Transverse colon (tissue), 4 donors: Measurements from ENCODE around the gene PBX4. TPM values are rescaled to one million over a fixed set of nuclear protein-coding genes. Genes with fewer than 3 reads are reported as not detected.

ENCODE experiments used
- DNase-seq: peaks from one replicate; pipeline ENCODE4 v3.0.0-alpha.2; 2019
- H3K27ac ChIP-seq, 4 donors: fragments of 200-600 bp; sonication (generic); 2 replicates each; pipeline ENCODE4 v1.5.1; 2016 to 2018; ENCODE audit warnings: inconsistent platforms in 4 of 4
- H3K27me3 ChIP-seq: fragments of 200-600 bp; sonication (generic); 2 replicates; pipeline ENCODE4 v1.5.1; 2017; ENCODE audit warnings: inconsistent platforms
- H3K36me3 ChIP-seq, 4 donors: fragments of 200-600 bp; sonication (generic); 2 replicates each; pipeline ENCODE4 v1.5.1; 2017 to 2019; ENCODE audit warnings: inconsistent platforms in 4 of 4
- H3K4me1 ChIP-seq, 4 donors: fragments of 200-600 bp; sonication (generic); 2 replicates each; pipeline ENCODE4 v1.5.1; 2017 to 2020; ENCODE audit warnings: inconsistent platforms in 4 of 4
- H3K4me3 ChIP-seq, 4 donors: fragments of 200-600 bp; sonication (generic); 1 replicate in 1 of 4; 2 replicates in 3 of 4; pipeline versions ENCODE4 v1.5.1 to v1.6.1; 2017 to 2019; ENCODE audit warnings: inconsistent platforms in 4 of 4
- H3K9me3 ChIP-seq, 2 donors: fragments of 200-600 bp; sonication (generic); 2 replicates each; pipeline ENCODE4 v1.5.1; 2017 to 2019; ENCODE audit warnings: inconsistent platforms in 2 of 2
- CTCF ChIP-seq, 5 experiments: fragments of 200-600 bp in 3 of 5; fragments of 450-650 bp in 2 of 5; sonication (generic) in 3 of 5; IDR thresholded peaks; 1 replicate in 2 of 5; 2 replicates in 3 of 5; pipeline ENCODE4 v1.5.1; 2016 to 2017; ENCODE audit warnings: antibody characterized with exemption in 5 of 5, inconsistent platforms in 3 of 5, mild to moderate bottlenecking in 2 of 5, moderate library complexity in 1 of 5
- EP300 ChIP-seq: sonication (generic); formaldehyde crosslinking; IDR thresholded peaks from one replicate; pipeline ENCODE4 v1.6.1; 2017; ENCODE audit warnings: antibody characterized with exemption, low read depth
- POLR2A ChIP-seq: fragments of 450-650 bp; IDR thresholded peaks from one replicate; pipeline ENCODE4 v1.6.1; 2016; ENCODE audit warnings: antibody characterized with exemption, mild to moderate bottlenecking, moderate library complexity
- POLR2AphosphoS5 ChIP-seq, 3 donors: sonication (generic); formaldehyde crosslinking; IDR thresholded peaks; one replicate each; pipeline ENCODE4 v1.6.1; 2016; ENCODE audit warnings: antibody characterized with exemption in 3 of 3
- WGBS, 2 donors: methylation state at CpG; one replicate each; pipeline ENCODE4 v1.1.5; 2018; ENCODE audit warnings: low coverage in 1 of 2; 5-methylcytosine and 5-hydroxymethylcytosine counted together
- in situ Hi-C, 4 donors: fragments of 200-750 bp; cut with MboI; loops; one replicate each; pipeline versions ENCODE4 v1.15.0 to v1.15.1; 2017; ENCODE audit warnings: low sequenced_read_pairs in 3 of 4, low pct_ligation_motif_present in 1 of 4, low pct_unique_long_range_greater_than_20kb in 1 of 4
- intact Hi-C: fragments of 100-400 bp; cut with DNase I; formaldehyde crosslinking; loops from one replicate; pipeline ENCODE4 v1.15.1; 2023; ENCODE audit warnings: low total_unique reads
- total RNA-seq, 4 donors: library from RNA; depleted of rRNA; stranded (reverse); fragments of >200 nt; gene quantifications; one replicate each; pipeline ENCODE4 v1.1.0, GENCODE V29; 2016

PBX4 gene
- total RNA-seq, 4 donors from 2014 or later: 1.9 to 11.9 (median 5.1) TPM

DNA sequence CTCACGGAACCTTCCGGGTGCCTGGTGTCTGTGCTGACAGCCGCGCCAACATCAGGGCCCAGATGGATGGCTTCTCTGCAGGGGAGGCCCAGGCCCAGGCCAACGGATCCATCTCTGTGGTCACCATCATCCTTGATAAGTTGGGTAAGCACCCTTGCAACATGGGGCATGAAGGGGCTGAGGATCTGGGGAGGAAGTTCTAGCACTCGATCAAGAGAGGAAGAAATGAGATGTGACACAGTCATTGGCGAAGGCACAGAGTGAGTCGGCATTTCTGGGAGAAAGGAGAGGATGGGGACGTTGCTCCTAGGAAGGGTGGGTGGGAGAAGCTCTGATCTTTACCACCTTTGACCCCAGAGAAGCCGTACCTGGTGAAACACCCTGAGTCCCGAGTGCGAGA lies 76.0 kb downstream of the PBX4 start:
- Histone ChIP-seq H3K27me3 (peaks cover 79% of the 10 kb centered on the region), H3K4me1 (peaks cover 16 to 30% (median 27%) of the 10 kb centered on the region in 4 donors), H3K36me3 (no peaks in the 10 kb centered on the region), H3K27ac (no peak overlapping the region), H3K9me3 (no peaks in the 10 kb centered on the region), H3K4me3 (no peak overlapping the region)
- in situ Hi-C loops: loop anchor here in 3 of 4 donors (25.0 kb wide), 3 partner anchors 95 to 745 kb away; partner anchors contain the start of genes GMIP (in 1 of the 3) and LPAR2 (in 1 of the 3)
- TF ChIP-seq POLR2AphosphoS5 (IDR thresholded peaks at IDR 0.05): no peak
- no peak for TF ChIP-seq POLR2A
- TF ChIP-seq CTCF (IDR thresholded peaks at IDR 0.05): no peak
- TF ChIP-seq EP300: no peak
- DNase-seq: no peak
- 49 to 77% methylated on average over 3 to 12 of the region's 12 CpGs for WGBS, 2 donors
- intact Hi-C loops: no loop called here

- no peak for DNase-seq
- intact Hi-C loops: no loop called here
- in situ Hi-C loops: loop anchor here in 3 of 4 donors (25.0 kb wide), 3 partner anchors 96 to 746 kb away; partner anchors contain the start of genes GMIP (in 1 of the 3) and LPAR2 (in 1 of the 3)
- Histone ChIP-seq H3K36me3 (no peaks in the 10 kb centered on the region), H3K27ac (no peak overlapping the region), H3K4me3 (no peak overlapping the region), H3K4me1 (peaks cover 16 to 35% (median 27%) of the 10 kb centered on the region in 4 donors), H3K27me3 (peaks cover 79% of the 10 kb centered on the region), H3K9me3 (no peaks in the 10 kb centered on the region)
- WGBS, 2 donors: 63% methylated on average over 15 of the region's 16 CpGs; no CpG with 5 or more reads in 1 of the 2 donors
- TF ChIP-seq EP300: no peak
- no peak for TF ChIP-seq POLR2A
- no peak for TF ChIP-seq POLR2AphosphoS5 (IDR thresholded peaks at IDR 0.05)
- no peak for TF ChIP-seq CTCF (IDR thresholded peaks at IDR 0.05)
Measured at GRCh38 chr19:19541616-19542015, 76.9 kb downstream of the PBX4 start.

GRCh38 chr19:19540715-19541515 lies 77.6 kb downstream of the PBX4 start:
- in situ Hi-C loops (loop anchor here in 3 of 4 donors (25.0 kb wide), 3 partner anchors 96 to 746 kb away; partner anchors contain the start of genes GMIP (in 1 of the 3) and LPAR2 (in 1 of the 3)), intact Hi-C loops (no loop called here)
- DNase-seq: peak; percentile 66
- Histone ChIP-seq H3K27me3 (peaks cover 74% of the 10 kb centered on the region), H3K9me3 (no peaks in the 10 kb centered on the region), H3K4me1 (peaks cover 16 to 35% (median 27%) of the 10 kb centered on the region in 4 donors), H3K4me3 (peak overlapping the region in 2 of 4 donors; percentile 15 to 19), H3K36me3 (no peaks in the 10 kb centered on the region), H3K27ac (no peak overlapping the region)
- no peak for TF ChIP-seq POLR2AphosphoS5 (IDR thresholded peaks at IDR 0.05)
- no peak for TF ChIP-seq POLR2A
- no peak for TF ChIP-seq CTCF (IDR thresholded peaks at IDR 0.05)
- TF ChIP-seq EP300: no peak
- 0 to 5% methylated on average over 3 to 41 of the region's 45 CpGs for WGBS, 2 donors

DNA sequence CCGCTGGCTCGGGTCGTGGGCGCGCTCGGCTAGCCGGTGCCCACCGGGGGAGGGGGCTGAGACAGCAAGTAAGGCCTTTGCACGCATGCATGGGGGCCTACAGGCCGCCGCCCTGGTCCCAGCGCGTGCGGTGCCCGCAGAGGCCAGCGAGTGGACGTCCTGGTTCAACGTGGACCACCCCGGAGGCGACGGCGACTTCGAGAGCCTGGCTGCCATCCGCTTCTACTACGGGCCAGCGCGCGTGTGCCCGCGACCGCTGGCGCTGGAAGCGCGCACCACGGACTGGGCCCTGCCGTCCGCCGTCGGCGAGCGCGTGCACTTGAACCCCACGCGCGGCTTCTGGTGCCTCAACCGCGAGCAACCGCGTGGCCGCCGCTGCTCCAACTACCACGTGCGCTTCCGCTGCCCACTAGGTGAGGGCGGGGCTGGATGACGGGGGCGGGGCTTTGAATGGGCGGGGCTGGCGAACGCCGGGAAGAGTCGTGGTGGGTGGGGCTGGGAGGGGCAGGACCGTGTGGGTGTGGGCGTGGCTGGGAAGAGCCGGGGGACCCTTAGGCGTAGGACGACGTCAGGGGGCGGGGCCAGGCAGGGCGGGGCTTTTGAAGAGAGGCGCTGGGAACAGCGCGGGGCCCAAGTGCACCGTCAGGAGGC lies 78.3 kb downstream of the PBX4 start:
- Histone ChIP-seq H3K4me3 (peak overlapping the region in 1 of 4 donors; percentile 15), H3K9me3 (no peaks in the 10 kb centered on the region), H3K4me1 (peaks cover 16 to 35% (median 27%) of the 10 kb centered on the region in 4 donors), H3K27me3 (peaks cover 72% of the 10 kb centered on the region), H3K36me3 (no peaks in the 10 kb centered on the region), H3K27ac (no peak overlapping the region)
- TF ChIP-seq POLR2AphosphoS5 (IDR thresholded peaks at IDR 0.05) (no peak), CTCF (IDR thresholded peaks at IDR 0.05) (no peak), POLR2A (no peak), EP300 (no peak)
- in situ Hi-C loops (loop anchor here in 3 of 4 donors (25.0 kb wide), 3 partner anchors 97 to 747 kb away; partner anchors contain the start of genes GMIP (in 1 of the 3) and LPAR2 (in 1 of the 3)), intact Hi-C loops (no loop called here)
- WGBS, 2 donors: 22% methylated on average over 54 of the region's 74 CpGs; no CpG with 5 or more reads in 1 of the 2 donors
- DNase-seq: peak; percentile 72
